Gastrocnemius medialis (tissue), 4 donors: ENCODE results near the gene PLA2G2F.

Source experiments
- POLR2A ChIP-seq, 2 donors: fragments of 450-650 bp; IDR thresholded peaks; one replicate each; pipeline ENCODE4 v1.6.1; 2017; ENCODE audit warnings: antibody characterized with exemption in 2 of 2, mild to moderate bottlenecking in 2 of 2, moderate library complexity in 2 of 2
- TF ChIP-seq, protein P1 (sequence below), 5 experiments: fragments of 450-650 bp in 3 of 5; fragments of 200-600 bp in 2 of 5; sonication (generic) in 2 of 5; IDR thresholded peaks in 4 of 5; conservative IDR thresholded peaks in 1 of 5; 1 replicate in 4 of 5; 2 replicates in 1 of 5; pipeline ENCODE4 v1.5.1; 2016 to 2019; ENCODE audit warnings: antibody characterized with exemption in 5 of 5, mild to moderate bottlenecking in 3 of 5, moderate library complexity in 3 of 5

DNA sequence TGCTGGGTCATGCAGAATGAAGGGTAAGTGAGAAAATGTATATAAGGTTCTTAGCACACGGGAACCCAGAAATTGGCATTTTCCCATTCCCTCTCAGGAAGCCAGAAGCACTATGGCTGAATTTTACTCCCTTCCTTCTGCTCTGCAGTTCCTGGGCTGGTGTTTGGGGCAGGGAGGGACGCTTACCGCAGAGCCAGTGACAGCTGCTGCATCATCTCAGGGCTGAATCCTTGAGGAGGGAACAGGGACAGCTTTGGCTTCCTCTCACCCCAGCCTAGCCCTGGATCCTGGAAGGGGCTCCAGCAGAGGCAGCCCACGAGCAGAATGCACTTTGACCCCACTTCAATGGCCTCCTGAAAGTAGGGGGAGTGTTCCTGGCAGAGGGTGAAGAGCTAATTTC lies 31.8 kb upstream of the PLA2G2F start:
- TF ChIP-seq, protein P1, sequence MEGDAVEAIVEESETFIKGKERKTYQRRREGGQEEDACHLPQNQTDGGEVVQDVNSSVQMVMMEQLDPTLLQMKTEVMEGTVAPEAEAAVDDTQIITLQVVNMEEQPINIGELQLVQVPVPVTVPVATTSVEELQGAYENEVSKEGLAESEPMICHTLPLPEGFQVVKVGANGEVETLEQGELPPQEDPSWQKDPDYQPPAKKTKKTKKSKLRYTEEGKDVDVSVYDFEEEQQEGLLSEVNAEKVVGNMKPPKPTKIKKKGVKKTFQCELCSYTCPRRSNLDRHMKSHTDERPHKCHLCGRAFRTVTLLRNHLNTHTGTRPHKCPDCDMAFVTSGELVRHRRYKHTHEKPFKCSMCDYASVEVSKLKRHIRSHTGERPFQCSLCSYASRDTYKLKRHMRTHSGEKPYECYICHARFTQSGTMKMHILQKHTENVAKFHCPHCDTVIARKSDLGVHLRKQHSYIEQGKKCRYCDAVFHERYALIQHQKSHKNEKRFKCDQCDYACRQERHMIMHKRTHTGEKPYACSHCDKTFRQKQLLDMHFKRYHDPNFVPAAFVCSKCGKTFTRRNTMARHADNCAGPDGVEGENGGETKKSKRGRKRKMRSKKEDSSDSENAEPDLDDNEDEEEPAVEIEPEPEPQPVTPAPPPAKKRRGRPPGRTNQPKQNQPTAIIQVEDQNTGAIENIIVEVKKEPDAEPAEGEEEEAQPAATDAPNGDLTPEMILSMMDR (IDR thresholded peaks at IDR 0.05 in 4 of 5, conservative IDR thresholded peaks at IDR 0.05 in 1 of 5): no peak
- no peak for TF ChIP-seq POLR2A (IDR thresholded peaks at IDR 0.05)
